ENCODE data around the gene TSPO.

DNA sequence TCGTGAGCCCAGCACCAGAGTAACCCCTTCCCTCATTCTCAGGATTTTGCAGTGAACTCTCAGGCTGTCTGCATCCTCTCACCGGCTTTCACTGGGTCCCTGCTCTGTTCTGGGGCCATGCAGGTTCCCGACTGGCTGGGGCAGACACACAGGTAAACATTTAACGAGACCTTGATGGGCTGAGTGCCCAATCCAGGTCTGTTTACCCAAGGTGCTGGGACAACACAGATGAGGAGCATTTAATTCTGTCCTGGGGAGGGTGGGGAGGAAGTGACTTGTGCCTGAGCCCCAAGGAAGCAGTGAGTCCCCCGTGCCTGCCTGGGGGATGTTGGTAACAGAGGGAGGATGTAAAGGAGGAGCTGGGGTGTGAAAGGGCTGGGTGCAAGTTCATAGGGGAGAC lies 36.4 kb upstream of the TSPO start:
- TF ChIP-seq, protein P1, sequence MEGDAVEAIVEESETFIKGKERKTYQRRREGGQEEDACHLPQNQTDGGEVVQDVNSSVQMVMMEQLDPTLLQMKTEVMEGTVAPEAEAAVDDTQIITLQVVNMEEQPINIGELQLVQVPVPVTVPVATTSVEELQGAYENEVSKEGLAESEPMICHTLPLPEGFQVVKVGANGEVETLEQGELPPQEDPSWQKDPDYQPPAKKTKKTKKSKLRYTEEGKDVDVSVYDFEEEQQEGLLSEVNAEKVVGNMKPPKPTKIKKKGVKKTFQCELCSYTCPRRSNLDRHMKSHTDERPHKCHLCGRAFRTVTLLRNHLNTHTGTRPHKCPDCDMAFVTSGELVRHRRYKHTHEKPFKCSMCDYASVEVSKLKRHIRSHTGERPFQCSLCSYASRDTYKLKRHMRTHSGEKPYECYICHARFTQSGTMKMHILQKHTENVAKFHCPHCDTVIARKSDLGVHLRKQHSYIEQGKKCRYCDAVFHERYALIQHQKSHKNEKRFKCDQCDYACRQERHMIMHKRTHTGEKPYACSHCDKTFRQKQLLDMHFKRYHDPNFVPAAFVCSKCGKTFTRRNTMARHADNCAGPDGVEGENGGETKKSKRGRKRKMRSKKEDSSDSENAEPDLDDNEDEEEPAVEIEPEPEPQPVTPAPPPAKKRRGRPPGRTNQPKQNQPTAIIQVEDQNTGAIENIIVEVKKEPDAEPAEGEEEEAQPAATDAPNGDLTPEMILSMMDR (IDR thresholded peaks at IDR 0.05): no peak
- TF ChIP-seq POLR2A (IDR thresholded peaks at IDR 0.05): no peak
